Stimulated activated CD8-positive, alpha-beta memory T cell treated with anti-CD3 and anti-CD28 coated beads, Interleukin-4, amount 100 ng/mL, for 1 hour (primary cell): Measurements from ENCODE around the gene CREG1.

Source experiments
- DNase-seq, 2 donors: peaks; one replicate each; pipeline ENCODE4 v3.0.0-alpha.2; 2020; ENCODE audit warnings: low read depth in 2 of 2, low spot score in 1 of 2

The CREG1 gene

GRCh38 chr1:167509587-167509986 lies 44.0 kb downstream of the CREG1 start:
- no peak for DNase-seq

- no peak for DNase-seq
These were observed 45.8 kb downstream of the CREG1 start for GRCh38 chr1:167507719-167508118.

DNA sequence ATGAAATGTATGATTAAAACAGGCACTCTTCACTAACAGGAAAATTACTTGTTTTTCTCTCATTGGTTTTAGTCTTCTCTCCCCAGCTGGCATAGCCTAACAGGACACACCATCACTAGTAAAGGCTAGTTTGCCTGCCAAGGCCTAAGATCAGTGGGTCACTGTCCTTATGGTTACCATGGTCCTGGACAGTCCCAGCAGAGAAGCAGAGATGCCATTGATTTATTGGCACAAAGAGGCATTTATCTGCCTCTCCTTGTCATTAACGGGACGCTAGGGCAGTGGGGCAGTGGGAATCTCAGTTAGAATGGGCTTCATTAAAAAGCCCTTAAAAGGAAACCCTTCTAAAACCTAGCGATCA lies 49.1 kb downstream of the CREG1 start:
- no peak for DNase-seq

DNA sequence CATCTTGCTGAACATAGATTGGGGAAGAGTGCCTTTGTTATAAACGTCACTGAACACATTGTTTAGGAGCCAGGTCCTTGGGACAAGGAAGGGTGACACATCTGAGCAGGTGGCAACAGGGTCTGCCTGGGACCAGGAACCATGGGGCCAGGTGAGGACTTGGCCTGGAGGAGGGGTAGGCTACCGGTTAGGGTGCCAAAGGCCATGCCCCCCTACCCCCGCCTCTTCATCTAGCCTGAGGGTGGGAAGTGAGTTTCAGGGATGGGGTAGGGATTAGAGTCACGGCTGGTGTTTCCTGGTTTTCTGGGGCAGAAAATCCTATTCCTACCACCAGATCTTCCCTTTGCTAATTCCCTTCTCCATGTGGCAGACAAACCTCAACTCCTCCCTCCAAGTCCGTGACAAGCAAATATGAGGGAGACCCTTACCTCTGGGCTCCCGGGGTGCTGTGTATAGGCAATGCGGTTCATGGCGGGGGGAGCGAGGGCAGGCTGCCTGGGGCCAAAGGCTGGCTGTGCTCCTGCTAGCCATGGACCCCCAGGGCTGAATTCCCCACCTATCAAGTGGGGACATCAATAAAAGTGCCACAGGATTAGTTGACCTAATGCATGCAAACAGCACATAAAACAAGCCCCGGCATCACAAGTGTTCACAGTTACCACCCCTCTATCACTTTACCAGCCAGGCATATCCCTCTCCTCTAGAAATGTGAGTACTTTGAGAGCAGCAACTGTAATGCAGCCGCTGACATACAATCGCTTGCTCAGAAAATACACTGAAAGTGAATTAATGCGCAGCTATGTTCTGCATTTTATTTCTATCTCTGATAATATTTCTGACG lies 49.7 kb downstream of the CREG1 start:
- DNase-seq: no peak

DNA sequence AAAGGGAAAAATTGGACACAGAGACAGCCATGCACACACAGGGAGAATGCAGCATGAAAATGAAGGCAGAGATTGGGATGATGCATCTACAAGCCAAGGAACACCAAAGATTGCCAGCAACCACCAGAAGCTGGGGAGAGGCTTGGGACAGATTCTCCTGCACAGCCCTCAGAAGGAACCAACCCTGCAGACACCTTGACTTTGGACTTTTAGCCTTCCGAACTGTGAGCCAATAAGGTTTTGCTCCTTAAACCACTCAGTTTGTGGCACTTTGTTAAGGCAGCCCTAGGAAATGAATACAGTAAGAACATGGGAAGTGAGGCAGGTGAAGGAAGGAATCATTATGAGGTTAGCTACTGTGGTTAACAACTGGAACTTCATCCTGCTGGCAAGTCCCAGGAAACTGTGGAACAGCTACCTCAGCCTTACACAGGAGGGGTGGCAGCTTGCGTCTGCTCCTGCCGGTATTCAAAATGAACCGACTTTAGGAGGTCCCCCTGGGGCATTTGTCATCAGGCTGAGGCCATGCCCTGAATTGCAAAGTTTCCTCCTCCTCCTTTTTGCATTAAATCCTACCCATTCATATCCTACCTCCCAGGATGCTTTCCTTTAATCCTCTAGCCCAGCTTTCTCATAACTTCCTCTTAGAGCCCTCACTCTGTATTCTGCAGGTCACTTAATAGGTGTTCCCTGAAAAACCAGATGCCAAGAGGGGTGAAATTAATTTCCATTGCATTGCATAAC lies 50.7 kb downstream of the CREG1 start:
- no peak for DNase-seq

GRCh38 chr1:167502192-167502551 lies 51.4 kb downstream of the CREG1 start:
- DNase-seq: no peak

DNA sequence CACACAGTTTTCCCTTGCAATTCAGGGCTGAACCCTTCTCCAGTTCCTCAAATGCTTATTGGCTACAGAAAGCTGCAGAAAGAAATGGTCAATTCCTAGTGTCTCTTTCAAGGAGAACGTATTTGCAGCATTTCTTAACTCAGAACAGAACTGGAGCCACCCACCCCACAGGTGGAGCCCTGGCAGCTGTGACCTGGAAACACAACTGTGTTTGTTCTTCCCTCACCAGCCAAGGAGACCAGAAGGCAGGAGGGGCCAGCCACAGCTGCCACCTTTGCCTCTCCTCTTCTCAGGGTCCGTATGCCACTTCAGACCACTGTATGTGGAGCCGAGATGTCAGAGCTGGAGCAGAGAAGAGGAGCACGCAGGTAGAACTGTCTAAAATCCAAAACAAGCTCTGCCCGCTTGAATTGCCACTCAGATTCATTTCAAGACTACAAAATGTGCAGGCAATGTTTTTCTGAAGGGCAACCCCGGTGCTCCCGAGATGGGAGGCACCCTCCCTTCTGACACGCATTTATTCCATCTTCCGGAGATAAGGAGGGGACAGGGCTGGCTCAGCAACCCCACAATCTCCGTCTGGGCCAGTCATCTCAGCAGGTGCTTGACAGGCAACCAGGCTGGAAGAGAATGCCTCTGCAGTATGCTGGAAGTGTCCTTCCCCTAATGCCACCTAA lies 51.9 kb downstream of the CREG1 start:
- DNase-seq: no peak

DNA sequence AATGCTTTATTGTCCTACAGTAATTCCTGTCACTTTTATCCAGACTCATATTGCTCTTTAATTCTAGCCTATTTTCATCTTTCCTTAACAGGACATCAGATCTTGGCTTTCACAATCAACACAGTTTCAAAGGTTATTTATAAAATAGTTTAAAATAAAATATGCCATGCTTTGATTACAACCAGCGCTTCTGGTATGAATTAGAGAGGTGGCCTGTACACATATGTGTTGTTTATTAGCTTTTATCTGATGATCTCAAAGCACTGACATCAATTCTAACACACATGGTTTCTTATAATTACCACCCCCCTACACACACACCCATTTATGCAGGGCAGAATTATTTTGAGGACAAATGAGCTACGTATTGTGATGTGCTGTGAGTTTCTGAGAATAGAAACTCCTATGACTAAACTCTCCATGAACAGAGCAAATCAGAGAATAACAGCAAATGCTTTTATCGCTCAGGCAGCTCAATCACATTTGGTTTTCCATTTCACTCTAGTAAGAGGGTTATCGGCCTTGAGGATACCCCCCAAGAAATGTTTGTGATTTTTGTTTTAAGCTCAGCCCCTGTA lies 53.2 kb downstream of the CREG1 start:
- DNase-seq: no peak

- DNase-seq: no peak
These were observed 53.9 kb downstream of the CREG1 start for GRCh38 chr1:167499664-167500101.

- DNase-seq: no peak
These were observed 54.5 kb downstream of the CREG1 start for GRCh38 chr1:167499106-167499505.

- no peak for DNase-seq
These were observed 56.6 kb downstream of the CREG1 start for GRCh38 chr1:167496797-167497619.

DNA sequence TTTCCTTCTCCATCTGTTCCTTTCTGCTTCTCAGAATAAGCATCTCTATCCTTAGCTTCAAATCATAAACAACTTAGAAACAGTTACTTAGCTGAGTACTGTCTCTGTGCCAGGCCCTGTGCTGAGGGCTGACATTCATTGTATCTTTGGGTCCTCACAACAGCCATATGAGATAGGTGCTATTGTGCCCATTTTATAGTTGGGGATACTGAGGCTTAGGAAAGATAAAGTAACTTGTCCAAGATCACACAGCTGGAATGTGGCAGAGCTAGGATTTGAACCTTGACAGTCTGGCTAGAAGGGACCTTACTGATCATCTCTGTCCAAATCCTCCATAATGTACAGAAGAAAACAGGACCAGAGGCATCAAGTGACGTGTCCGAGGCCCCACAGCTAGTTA lies 60.2 kb downstream of the CREG1 start:
- DNase-seq: no peak

- DNase-seq: no peak
These were observed 61.1 kb downstream of the CREG1 start for GRCh38 chr1:167492481-167492910.

GRCh38 chr1:167491586-167492461 lies 61.7 kb downstream of the CREG1 start:
- DNase-seq: no peak
